Measurements from ENCODE around the gene SPON2. TPM values are rescaled to one million over a fixed set of nuclear protein-coding genes. Genes with fewer than 3 reads are reported as not detected.

The SPON2 gene
- total RNA-seq, 2 experiments from 2014 or later = 9.9 to 10.5 TPM

DNA sequence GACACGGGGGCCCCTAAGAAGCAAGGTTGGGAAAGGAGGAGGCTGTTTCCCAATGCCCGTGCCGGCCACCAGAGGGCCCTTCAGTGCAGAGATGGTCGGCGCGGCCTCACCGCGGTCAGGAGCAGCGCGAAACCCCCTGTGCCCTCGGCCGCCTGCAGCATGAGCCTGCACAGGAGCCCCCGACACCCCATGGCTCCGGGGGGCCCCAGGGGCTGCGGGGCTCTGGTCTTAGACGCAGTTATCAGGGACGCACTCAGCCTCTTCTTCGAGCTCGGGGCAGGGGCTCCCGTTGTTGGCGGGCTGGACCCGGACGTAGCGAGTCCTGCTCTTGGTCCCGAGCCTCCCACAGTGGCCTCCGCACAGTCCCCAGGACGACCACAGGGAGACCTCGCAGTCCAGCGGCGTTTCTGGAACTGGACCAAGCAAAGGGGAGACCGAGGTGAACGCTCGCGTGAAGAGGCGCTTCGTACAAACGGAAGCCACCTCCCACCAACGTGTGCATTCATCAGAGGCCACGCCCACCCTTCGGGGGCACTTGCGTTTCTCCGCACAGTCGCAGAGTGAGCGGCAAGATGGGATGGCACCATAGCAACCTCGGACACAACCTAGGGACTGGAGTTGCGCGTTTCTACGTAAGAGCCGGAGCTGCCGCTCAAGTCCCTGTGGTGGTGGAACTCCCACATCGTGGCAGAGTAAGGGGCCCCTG lies 5.0 kb downstream of the SPON2 start:
- intact Hi-C loops (cut with micrococcal nuclease) = loop anchor here (5.0 kb wide), 1 partner anchor 120 kb away; the partner anchor contains the start of gene MAEA
- ChIA-PET POLR2A (interaction anchor here (0.7 to 2.4 kb wide), 12 partner anchors 11 to 122 kb away, joined by 3 to 11 read pairs (median 4); no protein-coding TSS in a partner anchor), CTCF (interaction anchor here (0.6 to 4.7 kb wide), 29 partner anchors 8 to 189 kb away, joined by 3 to 39 read pairs (median 5); no protein-coding TSS in a partner anchor)
- peaks cover 13% of the 10 kb centered on the region for H3K27me3 Mint-ChIP-seq
- peak; percentile 97 for DNase-seq
- H3K9me3 Mint-ChIP-seq = no peaks in the 10 kb centered on the region
- peak overlapping the region; percentile 83 for H3K27ac Mint-ChIP-seq
- H3K4me3 Mint-ChIP-seq = peak overlapping the region; percentile 76
- TF ChIP-seq, protein P1, sequence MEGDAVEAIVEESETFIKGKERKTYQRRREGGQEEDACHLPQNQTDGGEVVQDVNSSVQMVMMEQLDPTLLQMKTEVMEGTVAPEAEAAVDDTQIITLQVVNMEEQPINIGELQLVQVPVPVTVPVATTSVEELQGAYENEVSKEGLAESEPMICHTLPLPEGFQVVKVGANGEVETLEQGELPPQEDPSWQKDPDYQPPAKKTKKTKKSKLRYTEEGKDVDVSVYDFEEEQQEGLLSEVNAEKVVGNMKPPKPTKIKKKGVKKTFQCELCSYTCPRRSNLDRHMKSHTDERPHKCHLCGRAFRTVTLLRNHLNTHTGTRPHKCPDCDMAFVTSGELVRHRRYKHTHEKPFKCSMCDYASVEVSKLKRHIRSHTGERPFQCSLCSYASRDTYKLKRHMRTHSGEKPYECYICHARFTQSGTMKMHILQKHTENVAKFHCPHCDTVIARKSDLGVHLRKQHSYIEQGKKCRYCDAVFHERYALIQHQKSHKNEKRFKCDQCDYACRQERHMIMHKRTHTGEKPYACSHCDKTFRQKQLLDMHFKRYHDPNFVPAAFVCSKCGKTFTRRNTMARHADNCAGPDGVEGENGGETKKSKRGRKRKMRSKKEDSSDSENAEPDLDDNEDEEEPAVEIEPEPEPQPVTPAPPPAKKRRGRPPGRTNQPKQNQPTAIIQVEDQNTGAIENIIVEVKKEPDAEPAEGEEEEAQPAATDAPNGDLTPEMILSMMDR (IDR thresholded peaks at IDR 0.05) = peak; percentile 96
- ATAC-seq = peak; percentile 92
- peaks cover 33% of the 10 kb centered on the region for H3K4me1 Mint-ChIP-seq (ENCODE audit: low read depth)
- no peaks in the 10 kb centered on the region for H3K36me3 Mint-ChIP-seq (ENCODE audit: low read depth)

DNA sequence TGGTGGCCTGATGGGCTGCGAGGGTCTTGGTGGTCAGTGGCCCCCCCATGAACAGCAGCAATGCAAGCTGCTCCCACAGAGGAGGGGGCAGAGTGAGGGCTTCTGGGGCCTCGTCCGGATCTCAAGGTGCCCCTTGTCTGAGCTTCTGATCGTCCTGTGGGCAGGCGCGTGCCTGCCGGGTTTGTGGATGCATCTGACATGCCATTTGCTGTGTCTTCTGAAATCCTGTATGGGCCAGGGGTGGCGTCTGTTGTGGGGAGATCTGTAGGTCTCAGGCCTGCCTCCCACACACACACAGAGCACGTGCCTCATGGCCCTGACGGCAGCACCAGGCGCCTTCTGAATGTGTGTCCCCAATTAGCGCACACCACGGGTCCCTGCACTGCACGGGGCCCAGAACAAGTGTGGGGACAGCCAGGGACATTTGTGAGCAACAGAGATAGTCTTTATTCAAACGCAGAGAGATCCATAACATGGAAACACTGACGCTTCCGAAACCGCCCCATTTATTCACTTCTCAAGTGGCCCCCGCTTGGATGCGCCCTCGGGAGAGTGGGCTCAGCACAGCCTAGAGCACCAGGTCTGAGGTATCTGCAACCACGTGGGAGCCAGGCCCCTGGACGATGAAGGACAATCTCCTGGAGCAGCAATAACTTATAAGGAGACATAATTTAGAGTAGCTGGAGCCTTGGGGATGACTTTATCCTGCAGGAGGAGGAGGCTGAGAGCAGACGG lies 5.7 kb downstream of the SPON2 start:
- peaks cover 11% of the 10 kb centered on the region for H3K27me3 Mint-ChIP-seq
- H3K27ac Mint-ChIP-seq = peak overlapping the region; percentile 83
- H3K9me3 Mint-ChIP-seq = no peaks in the 10 kb centered on the region
- H3K36me3 Mint-ChIP-seq (ENCODE audit: low read depth) = no peaks in the 10 kb centered on the region
- ChIA-PET POLR2A (interaction anchor here (1.3 to 2.4 kb wide), 4 partner anchors 22 to 79 kb away, joined by 4 to 7 read pairs (median 4); no protein-coding TSS in a partner anchor), CTCF (interaction anchor here (0.8 to 4.7 kb wide), 15 partner anchors 9 to 189 kb away, joined by 3 to 39 read pairs (median 5); partner anchors contain the start of gene CTBP1)
- TF ChIP-seq, protein P1 (IDR thresholded peaks at IDR 0.05) = no peak
- DNase-seq (no peak), ATAC-seq (peak; percentile 2)
- intact Hi-C loops (cut with micrococcal nuclease) = loop anchor here (5.0 kb wide), 1 partner anchor 121 kb away; the partner anchor contains the start of gene MAEA
- peak overlapping the region; percentile 76 for H3K4me3 Mint-ChIP-seq
- peaks cover 29% of the 10 kb centered on the region for H3K4me1 Mint-ChIP-seq (ENCODE audit: low read depth)

DNA sequence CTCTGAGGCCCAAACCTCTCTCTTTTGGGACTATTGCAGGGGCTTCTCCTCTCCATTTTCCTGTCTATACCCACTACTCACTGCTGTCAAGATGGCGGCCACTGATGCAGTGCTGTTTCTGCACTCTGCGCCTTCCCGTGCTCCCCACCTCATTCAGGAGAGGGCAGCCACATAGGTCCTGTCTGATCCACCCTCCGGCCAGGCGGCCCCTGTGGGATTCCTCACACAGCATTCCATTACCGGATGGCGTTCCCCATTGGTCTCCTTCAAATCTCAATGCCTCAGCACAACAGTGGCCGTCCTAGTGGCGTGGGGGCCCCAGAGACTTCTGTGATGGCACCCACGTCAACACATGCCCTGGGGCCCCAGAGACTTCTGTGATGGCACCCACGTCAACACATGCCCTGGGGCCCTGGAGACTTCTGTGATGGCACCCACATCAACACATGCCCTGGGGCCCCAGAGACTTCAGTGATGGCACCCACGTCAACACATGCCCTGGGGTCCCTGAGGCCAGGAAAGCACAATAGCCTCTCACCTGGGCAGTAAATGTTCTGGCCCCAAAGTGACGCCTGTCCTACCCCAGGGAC lies 7.3 kb downstream of the SPON2 start:
- Mint-ChIP-seq H3K27me3 (peaks cover under 1% of the 10 kb centered on the region), H3K4me1 (ENCODE audit: low read depth) (peaks cover 25% of the 10 kb centered on the region), H3K36me3 (ENCODE audit: low read depth) (no peaks in the 10 kb centered on the region), H3K9me3 (no peaks in the 10 kb centered on the region), H3K27ac (peak overlapping the region; percentile 46), H3K4me3 (no peak overlapping the region)
- intact Hi-C loops (cut with micrococcal nuclease) = loop anchor here (5.0 kb wide), 1 partner anchor 122 kb away; the partner anchor contains the start of gene MAEA
- ATAC-seq = no peak
- DNase-seq = no peak
- POLR2A ChIA-PET = no interaction called here
- TF ChIP-seq, protein P1 (IDR thresholded peaks at IDR 0.05) = no peak
- CTCF ChIA-PET = no interaction called here

DNA sequence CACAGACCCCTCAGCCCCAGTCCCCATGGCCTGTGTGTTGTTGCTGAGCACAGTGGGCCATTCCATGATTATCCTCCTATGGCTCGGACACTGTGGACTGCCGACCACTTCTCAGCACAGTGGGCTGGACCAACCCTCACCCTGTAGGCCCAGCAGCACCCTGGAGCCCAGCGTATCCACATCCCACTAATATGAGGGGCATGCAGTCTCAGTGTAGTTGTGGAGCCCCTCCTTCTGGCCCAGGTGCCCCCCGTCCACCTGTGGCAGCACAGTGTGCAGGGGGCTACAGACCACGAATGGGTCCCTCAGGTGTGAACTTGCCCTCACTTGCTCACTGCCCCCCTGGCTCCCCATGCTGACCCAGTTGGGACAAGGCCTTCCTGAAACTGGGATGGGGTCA lies 7.9 kb downstream of the SPON2 start:
- Mint-ChIP-seq H3K4me1 (ENCODE audit: low read depth) (peaks cover 25% of the 10 kb centered on the region), H3K27ac (no peak overlapping the region), H3K27me3 (no peaks in the 10 kb centered on the region), H3K36me3 (ENCODE audit: low read depth) (no peaks in the 10 kb centered on the region), H3K4me3 (no peak overlapping the region), H3K9me3 (no peaks in the 10 kb centered on the region)
- DNase-seq (no peak), ATAC-seq (no peak)
- intact Hi-C loops (cut with micrococcal nuclease) = no loop called here
- CTCF ChIA-PET = interaction anchor here (1.4 kb wide), 1 partner anchor 34 kb away, joined by 9 read pairs; no protein-coding TSS in a partner anchor
- POLR2A ChIA-PET = interaction anchor here (1.8 kb wide), 1 partner anchor 104 kb away, joined by 3 read pairs; no protein-coding TSS in a partner anchor
- TF ChIP-seq, protein P1 (IDR thresholded peaks at IDR 0.05) = no peak
